Stimulated activated CD8-positive, alpha-beta memory T cell treated with anti-CD3 and anti-CD28 coated beads, Interleukin-12 subunit alpha, Interleukin-12 subunit beta, amount 100 ng/mL, for 24 hours (primary cell): ENCODE results near the gene EDN2.

Experiments used
- DNase-seq: peaks from one replicate; pipeline ENCODE4 v3.0.0-alpha.2; 2020; ENCODE audit errors: extremely low read depth

EDN2 gene

GRCh38 chr1:41484402-41485241 lies at the start of gene EDN2:
Gene EDN2 (minus strand): TSS chr1:41484683. CDS start chr1:41484601, 82 bp downstream.
- DNase-seq: no peak

GRCh38 chr1:41533731-41534080 lies 49.2 kb upstream of the EDN2 start:
- no peak for DNase-seq

DNA sequence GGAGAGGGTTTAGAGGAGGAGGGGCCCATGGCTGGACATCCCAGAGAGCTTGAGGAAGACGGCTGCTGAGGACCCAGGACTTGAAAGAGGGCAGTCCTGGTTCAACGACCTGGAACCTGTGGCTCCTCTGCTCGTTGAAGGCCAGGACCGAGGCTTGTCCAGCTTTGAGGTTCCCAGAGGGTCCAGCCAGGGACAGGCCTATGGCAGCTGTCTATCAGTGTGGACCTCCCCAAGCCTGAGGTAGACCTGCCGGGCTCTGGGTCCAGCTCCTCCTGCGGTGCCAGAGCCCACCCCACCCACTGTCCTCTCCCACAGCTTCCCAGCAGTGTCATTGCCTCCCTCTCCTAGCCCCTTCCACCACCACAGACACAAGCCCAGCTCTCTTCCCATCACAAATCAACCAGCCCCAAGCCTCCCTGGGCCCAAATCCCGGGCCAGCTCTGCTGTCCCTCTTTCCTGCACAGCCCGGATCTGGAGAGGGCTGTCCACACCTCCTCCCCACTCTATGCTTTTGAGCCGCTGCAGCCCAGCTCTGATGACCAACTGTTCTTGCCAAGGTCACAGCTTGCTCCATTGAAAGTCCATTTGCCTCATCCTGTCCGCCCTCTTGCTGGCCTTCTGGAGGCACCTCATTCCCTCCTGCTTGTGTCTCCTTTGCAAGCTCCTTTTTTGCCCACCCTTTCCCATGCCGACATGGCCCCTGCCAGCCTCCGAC lies 48.7 kb upstream of the EDN2 start:
- no peak for DNase-seq

- DNase-seq: no peak
These were observed 47.9 kb upstream of the EDN2 start for GRCh38 chr1:41532206-41532975.

DNA sequence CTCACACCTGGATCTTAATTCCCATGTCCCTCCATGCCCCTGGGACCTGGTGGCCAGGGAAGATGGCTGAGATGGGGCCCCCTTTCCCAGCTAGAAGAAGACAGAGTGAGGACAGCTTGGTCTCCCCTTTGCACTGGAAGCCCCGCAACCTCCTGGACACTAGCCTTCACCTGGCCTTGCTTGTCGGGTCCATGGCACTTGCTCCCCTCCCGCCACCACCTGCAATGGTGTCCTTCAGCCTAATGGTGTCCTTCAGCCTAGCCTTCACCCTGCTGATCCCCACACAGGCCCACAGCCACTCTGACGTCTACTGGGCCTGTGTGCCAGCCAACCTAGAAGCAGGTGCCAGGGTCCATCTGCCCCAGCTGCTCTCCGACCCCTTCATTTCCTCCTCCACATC lies 45.9 kb upstream of the EDN2 start:
- no peak for DNase-seq

DNA sequence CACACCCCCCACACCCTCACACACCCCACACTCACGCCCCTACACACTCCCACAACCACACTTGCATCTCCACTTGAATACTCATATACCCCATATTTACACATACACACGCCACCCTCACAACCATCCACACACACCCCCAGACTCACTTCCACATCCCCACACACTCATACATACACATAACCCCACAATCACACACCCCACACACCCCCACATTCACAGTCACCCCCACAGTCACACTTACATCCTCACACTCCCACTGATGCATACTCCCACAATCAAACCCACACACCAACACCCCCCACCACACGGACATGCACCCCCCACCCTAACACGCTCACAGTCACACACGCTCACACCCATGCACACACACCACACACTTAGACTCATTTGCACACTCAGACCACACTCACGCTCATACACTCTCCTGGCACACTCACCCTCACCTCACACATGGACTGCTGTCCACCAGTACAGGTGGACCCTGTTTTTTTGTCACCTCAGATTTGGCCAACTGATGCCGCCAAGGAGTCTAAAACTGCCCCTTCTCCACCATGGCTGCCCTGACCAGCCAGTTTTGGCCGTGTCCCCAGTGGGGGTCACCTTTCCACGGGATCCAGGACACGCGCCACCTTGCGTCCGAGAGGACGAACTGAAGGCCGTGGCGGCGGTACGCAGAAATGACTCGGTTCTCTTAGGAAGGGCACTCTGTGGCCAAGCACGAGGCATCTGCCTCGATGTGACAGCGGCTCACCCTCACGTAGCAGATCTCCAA lies 45.3 kb upstream of the EDN2 start:
- DNase-seq: no peak

GRCh38 chr1:41528726-41529605 lies 44.5 kb upstream of the EDN2 start:
- DNase-seq: no peak

DNA sequence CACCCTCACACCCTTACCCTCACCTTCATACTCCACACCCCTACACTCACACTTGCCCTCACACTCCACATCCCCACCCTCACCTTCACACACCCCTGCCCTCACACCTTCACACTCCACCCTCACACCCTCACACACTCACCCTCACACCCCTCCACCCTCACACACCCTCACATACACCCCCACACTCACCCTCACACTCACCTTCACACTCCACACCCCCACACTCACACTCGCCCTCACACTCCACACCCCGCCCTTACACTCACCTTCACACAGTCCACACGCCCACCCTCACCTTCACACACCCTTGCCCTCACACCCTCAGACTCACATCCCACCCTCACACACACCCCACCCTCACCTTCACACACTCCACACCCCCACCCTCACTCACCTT lies 43.6 kb upstream of the EDN2 start:
- DNase-seq: no peak

DNA sequence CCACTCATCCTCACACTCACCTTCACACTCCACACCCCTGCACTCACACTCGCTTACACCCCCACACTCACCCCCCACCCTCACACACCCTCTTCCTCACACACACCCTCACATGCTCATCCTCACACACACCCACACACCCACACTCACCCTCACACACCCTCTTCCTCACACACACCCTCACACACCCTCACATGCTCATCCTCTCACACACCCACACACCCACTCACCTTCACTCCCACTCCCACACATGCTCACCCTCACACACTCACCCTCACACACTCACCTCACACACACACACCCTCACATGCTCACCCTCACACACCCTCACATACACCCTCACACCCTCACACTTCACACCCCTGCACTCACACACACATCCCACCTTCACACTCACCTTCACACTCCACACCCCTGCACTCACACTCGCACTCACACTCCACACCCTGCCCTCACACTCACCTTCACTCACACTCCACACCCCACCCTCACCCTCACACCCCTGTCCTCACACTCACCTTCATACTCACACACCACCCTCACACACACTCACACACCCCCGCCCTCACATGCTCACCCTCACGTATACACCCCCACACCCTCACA lies 42.6 kb upstream of the EDN2 start:
- DNase-seq: no peak

DNA sequence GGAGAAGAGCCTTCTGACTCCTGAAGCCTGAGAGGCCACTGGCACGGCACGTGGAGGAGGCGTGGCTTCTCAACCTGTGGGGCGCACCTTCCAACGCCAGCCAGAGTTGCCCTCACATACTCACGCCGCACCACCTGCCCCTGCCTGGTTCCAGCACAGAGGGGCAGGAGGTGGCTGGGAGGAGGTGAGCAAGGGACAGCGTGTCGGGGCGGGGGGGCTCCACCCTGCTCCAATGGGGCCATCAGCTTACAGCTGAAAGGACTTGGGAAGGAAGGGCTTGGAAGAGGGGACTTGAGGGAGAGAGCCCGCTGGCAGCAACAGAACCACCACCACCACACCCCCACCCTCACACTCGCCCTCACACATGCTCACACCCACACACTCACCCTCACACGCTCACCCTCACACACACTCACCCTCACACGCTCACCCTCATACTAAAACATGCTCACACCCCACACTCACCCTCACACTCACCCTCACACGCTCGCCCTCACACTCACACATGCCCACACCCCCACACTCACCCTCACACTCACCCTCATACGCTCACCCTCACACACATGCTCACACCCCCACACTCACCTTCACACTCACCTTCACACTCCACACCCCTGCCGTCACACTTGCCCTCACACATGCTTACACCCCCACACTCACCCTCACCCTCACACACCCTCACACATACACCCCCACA lies 41.6 kb upstream of the EDN2 start:
- no peak for DNase-seq

DNA sequence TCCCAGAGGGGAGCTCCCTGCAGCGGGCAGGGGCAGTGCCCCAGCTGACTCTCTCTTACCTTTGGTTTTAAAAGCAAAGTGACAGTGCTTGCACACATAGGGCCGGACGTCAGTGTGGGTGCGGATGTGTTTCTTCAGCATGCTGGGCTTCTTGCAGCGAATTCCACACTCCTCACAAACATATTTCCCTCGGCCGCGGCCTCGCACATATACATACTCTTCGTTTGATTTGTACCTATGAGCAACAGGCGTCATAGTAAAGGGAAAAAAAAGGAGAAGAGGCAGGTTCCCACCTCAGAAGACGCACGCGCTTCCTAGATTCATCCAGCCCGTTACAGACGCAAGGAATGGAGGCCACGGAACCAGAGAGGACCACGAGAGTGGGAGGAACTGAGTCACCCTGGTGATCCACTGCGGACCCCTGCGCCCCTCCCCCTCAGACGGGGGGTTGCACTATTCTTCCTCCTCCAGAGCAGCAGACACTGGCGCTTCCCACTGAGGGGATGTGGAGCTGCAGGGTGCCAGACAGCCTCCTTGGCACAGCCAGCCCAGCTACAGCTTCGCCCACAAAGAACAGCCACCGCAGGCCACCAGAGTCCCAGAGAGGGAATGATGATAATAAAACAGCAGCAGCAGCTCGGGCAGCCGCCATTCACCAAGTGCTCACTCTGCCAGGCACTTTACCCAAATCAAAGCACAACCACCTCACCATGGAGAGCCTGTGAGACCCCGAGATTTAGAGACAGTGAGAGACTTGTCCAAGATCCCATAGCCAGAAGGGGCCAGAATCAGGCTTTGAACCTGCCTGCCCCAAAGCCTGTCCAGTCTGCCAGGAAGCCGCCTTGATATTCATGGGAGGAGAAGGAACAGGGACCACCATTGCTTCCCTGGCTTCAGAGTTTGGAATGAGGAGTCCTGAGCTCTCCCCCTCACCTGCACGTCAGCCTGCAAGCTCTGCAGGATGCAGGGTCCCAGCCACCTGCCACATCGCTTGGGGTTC lies 40.5 kb upstream of the EDN2 start:
- DNase-seq: no peak

- no peak for DNase-seq
These were observed 39.6 kb upstream of the EDN2 start for GRCh38 chr1:41523949-41524675.

DNA sequence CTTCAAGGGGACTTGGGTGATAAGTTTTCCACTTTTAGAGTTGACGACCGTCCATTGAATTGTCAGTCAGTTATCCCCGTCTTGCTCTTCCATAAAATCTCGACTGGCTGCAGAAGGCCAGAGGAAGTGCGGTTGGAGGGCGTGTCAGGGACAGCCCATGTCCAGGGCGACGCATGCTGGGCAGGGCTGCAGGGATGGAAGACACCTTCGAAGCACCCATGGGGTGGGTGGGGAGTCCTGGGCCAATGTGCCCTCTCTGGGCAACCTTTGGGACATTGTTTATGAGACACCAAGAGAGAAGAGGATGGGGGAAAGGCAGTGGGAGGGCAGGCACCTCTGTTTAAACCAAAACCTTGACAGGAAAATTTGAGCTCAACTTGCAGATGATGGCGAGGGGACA lies 38.6 kb upstream of the EDN2 start:
- DNase-seq: no peak

DNA sequence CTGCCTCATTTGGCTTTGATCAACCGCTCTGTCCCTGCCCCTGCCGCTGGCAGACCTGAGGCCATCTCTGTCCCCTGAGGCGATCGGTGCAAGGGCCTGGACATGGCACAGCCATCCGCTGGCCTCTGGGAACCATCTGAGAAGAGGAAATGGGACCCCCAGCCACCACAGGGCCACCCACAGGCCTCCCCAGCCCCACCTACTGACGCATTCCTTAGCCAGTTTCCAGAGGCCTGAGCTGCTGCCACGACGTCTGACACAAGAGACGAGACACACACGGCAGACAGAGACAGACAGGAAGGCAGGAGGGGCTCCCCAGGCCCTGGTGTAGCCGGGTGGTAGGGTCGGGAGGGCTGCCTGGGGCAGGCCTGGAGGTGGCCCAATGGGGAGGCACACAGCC lies 37.3 kb upstream of the EDN2 start:
- no peak for DNase-seq

DNA sequence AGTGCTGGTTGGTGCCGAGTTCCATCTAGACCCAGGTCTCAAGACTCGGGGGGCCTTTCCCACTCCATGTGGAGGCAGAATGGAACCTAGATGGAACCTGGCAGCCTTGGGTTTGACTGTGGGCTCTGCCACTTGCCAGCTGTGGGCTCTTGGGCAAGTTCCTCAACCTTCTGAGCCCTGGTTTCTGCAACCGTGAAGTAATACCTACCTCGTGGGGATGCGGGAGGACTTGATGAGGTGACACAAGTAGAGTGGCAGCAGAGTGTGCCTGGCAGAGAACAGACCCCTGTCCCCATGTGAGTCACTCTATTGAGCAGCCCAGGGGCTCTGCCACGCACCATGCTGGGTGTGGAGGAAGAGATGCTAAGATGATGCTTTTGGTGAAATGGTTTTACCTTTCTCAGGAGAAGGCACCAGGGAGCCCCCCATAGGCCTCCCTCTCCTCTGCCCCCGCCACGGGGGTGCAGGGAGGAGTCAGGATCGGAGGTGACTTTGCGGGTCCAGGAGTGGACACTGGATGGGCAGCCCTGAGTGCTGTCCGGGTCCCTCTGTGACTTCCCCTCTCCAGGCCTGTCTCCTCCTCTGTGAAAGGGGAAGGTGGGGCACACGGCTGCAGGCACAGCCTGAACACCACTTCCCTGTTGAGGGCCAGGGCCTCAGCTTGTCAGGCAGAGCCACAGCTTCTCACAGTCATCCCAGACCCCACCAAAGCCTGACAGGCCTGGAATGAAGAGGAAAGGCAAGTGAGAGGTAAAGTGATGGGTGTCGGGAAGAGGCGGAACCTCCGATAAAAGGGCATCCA lies 36.7 kb upstream of the EDN2 start:
- no peak for DNase-seq

GRCh38 chr1:41519667-41520066 lies 35.2 kb upstream of the EDN2 start:
- no peak for DNase-seq

DNA sequence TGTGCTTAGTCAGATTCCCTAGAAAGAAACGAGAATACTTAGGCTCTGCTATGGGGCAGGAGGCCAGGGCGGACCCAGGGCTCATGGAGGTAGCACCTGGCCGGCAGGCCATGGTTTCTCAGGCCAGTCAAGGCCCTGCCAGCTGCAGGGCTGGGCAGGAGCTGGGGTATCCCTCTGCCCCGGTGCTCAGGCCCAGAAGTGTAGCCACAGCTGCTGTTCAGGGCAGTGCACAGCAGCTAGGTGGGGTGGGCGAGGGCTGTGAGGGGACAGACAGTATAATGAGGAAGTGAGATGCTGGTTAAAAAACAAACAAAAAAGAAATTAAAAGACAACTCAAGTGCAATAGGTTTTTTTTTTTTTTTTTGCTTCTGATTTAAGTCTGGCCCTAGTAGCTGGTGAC lies 34.0 kb upstream of the EDN2 start:
- no peak for DNase-seq
